Left ventricle myocardium inferior (tissue), 1 donor: ENCODE results near the gene CEP85L. TPM values are rescaled to one million over a fixed set of nuclear protein-coding genes. Genes with fewer than 3 reads are reported as not detected.
A peak's percentile ranks its signal among the peaks of the same experiment; 100 is the strongest.

Experiments used
- DNase-seq: peaks from one replicate; pipeline ENCODE4 v3.0.0-alpha.2; 2020
- H3K27ac ChIP-seq: fragments of 200-600 bp; replicated peaks from 2 replicates; pipeline ENCODE4 v1.8.0; 2021
- H3K27me3 ChIP-seq: fragments of 200-600 bp; 2 replicates; pipeline ENCODE4 v1.8.0; 2021; ENCODE audit warnings: low read depth
- H3K36me3 ChIP-seq: fragments of 200-600 bp; 2 replicates; pipeline ENCODE4 v1.8.0; 2021
- H3K4me1 ChIP-seq: fragments of 200-600 bp; 2 replicates; pipeline ENCODE4 v1.8.0; 2021
- H3K4me3 ChIP-seq: fragments of 200-600 bp; 2 replicates; pipeline ENCODE4 v1.8.0; 2021; ENCODE audit warnings: mild to moderate bottlenecking, moderate library complexity
- H3K9me3 ChIP-seq: fragments of 200-600 bp; replicated peaks from 2 replicates; pipeline ENCODE4 v1.8.0; 2021
- intact Hi-C: fragments of 100-400 bp; cut with micrococcal nuclease; formaldehyde crosslinking; loops from one replicate; pipeline ENCODE4 v1.11.0; 2022
- total RNA-seq: library from RNA; stranded (reverse); fragmentation: NEBNext Ultra II Directional; extraction: Animal tissue kit (Norgen Biotek cat#: 25700); gene quantifications from one replicate; pipeline ENCODE4 v1.2.1, GENCODE V29; 2021
- TF ChIP-seq, protein P1 (sequence below): fragments of 200-600 bp; IDR thresholded peaks from 2 replicates; pipeline ENCODE4 v1.8.0; 2021; ENCODE audit warnings: antibody characterized with exemption, mild to moderate bottlenecking, borderline replicate concordance
- donor health status: DM: no; HTN: yes; CAD: no; lungs with severe emphysema.

The CEP85L gene
- total RNA-seq, 1 donor from 2014 or later: 11.5 TPM

DNA sequence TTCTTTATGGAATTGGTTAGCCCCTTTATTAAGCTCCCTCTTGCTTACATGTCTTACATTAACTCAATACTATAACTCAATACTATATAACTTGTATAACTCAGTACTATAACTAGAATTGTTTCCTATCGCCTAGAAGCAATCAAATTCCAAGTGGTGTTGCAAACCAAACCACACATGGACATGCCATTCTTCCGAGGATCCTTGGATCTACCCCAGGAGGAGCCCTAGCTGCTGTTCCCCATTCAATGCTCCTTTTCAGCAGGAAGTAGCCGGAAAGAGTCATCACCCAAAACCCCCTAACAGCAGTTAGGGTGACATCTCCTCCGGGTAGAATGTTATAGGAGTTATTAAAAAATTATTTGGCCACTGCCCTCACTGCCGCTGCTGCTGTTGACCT is 62.8 kb downstream of the CEP85L start:
- TF ChIP-seq, protein P1, sequence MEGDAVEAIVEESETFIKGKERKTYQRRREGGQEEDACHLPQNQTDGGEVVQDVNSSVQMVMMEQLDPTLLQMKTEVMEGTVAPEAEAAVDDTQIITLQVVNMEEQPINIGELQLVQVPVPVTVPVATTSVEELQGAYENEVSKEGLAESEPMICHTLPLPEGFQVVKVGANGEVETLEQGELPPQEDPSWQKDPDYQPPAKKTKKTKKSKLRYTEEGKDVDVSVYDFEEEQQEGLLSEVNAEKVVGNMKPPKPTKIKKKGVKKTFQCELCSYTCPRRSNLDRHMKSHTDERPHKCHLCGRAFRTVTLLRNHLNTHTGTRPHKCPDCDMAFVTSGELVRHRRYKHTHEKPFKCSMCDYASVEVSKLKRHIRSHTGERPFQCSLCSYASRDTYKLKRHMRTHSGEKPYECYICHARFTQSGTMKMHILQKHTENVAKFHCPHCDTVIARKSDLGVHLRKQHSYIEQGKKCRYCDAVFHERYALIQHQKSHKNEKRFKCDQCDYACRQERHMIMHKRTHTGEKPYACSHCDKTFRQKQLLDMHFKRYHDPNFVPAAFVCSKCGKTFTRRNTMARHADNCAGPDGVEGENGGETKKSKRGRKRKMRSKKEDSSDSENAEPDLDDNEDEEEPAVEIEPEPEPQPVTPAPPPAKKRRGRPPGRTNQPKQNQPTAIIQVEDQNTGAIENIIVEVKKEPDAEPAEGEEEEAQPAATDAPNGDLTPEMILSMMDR: no peak
- H3K27ac ChIP-seq: no peak overlapping the region
- H3K4me3 ChIP-seq: no peak overlapping the region
- H3K4me1 ChIP-seq: peaks cover 45% of the 10 kb centered on the region
- H3K9me3 ChIP-seq: no peaks in the 10 kb centered on the region
- no peak for DNase-seq
- intact Hi-C loops: loop anchor here (10.0 kb wide), 1 partner anchor 304 kb away; no protein-coding TSS in a partner anchor
- no peaks in the 10 kb centered on the region for H3K36me3 ChIP-seq
- H3K27me3 ChIP-seq: no peaks in the 10 kb centered on the region

DNA sequence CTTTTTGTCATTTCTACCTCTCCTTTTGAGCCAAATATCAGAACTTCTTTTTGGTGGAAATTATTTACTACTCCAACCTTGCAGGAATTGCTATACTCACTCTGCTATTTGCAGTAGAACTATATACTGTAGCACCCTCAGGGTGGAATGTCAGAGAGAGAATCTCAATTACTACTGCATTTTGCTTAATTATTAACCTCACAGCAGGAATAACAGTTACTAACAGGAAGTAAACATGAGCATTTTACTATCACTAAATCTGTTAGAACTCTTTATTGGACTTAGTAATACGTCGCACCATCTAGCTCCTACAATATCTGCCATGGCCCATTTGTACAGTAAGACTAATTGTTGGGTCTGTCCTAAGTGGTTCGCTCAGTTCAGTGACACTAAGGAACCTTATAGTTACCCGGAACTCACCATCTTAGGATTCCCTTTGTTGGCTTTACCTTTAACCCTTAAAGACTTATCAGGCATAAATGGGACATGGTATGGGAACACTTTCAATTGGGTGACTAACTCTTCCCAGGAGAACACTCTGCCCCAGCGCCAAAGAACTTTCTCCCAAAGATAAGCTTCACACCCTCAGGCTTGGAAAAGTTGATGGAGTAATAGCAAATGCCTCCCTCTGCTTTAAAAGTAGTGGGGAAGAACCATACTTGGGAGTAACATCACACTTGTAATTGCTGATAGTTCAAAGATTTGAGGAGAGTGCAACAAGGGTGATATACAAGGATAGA is 64.5 kb downstream of the CEP85L start:
- Histone ChIP-seq H3K4me1 (peaks cover 45% of the 10 kb centered on the region), H3K4me3 (no peak overlapping the region), H3K9me3 (no peaks in the 10 kb centered on the region), H3K27ac (no peak overlapping the region), H3K36me3 (no peaks in the 10 kb centered on the region), H3K27me3 (no peaks in the 10 kb centered on the region)
- no peak for DNase-seq
- TF ChIP-seq, protein P1: no peak
- intact Hi-C loops: loop anchor here (10.0 kb wide), 1 partner anchor 302 kb away; no protein-coding TSS in a partner anchor

DNA sequence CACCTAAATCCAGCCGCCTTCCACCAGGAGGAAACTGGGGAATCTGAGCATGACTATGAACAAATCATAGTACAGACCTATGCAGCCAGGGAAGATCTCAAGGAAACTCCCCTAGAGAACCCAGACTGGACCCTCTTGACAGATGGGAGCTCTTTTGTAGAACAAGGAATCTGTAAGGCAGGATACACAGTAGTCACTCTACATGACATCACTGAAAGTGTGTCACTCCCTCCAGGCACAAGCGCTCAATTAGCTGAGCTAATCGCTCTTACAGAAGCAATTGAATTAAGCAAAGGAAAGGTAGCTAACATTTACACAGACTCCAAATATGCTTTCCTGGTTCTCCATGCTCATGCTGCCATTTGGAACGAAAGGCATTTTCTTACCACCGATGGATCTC is 66.5 kb downstream of the CEP85L start:
- intact Hi-C loops: loop anchor here (10.0 kb wide), 1 partner anchor 300 kb away; no protein-coding TSS in a partner anchor

DNA sequence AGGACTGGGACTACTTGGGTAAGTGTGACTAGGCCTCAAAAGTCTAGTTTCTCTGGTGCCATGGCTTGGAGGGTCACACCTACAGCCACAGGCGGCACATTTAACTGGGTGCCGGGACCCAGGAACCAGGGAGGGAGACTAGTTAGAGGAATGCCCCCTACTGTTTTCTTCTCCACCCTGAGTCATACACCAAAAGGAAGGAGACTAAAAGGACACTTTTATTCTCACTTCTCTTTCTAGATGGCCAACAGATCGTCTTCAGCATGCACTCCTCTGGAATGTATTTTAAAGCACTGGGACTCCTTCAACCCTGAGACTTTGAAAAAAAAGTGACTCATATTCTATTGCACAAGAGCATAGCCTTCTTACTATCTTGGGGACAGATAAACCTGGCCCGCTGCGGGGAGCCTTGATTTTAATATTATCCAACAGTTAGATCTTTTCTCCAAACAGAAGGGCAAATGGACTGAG is 69.9 kb downstream of the CEP85L start:
- DNase-seq: no peak
- no peak overlapping the region for H3K4me3 ChIP-seq
- H3K27me3 ChIP-seq: no peaks in the 10 kb centered on the region

More for the DNA sequence above, 66.5 kb downstream of the CEP85L start:
- DNase-seq: no peak
- Histone ChIP-seq H3K4me3 (no peak overlapping the region), H3K36me3 (no peaks in the 10 kb centered on the region), H3K9me3 (peaks cover 2% of the 10 kb centered on the region), H3K27me3 (no peaks in the 10 kb centered on the region), H3K4me1 (peaks cover 40% of the 10 kb centered on the region), H3K27ac (no peak overlapping the region)
- TF ChIP-seq, protein P1: no peak

DNA sequence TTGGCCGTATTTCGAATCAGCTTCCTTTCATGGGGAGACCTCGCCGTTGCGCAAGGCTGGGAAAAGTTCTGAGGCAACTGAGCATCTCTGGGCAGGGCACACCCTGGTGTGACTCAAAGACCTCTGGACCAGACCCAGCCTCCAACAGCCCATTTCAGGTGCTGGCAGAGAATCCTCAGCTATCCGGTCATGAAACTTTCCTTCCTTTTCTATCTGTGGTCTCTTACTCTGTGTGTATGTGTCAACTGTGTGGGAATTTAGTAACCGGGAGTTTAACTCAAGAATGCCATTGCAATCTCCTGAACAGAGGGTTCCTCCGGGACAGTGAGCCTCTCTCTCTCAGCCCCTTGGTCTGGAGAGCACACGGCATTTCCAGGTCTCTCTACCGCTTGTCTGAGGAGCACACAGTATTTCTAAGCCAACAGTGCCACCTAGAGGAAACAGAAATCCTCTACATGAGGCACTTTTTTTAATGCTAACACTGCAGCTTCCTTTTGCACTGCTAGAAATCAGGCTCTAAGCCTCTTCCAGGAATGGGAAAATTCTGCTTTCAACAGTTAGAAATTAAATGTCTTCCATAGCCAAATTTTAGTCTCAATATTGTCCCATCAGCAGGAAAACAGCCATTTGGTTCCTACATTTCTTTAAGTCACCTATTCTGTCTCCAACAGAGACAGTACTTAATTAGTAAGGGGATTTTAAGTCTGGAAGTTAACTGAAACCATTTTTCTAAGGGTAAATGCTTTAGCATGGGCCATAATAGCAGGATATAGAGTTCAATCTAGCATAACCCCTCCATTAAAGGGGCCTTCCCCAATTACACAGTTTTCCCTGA is 70.6 kb downstream of the CEP85L start:
- peaks cover 6% of the 10 kb centered on the region for H3K36me3 ChIP-seq
- peaks cover 21% of the 10 kb centered on the region for H3K4me1 ChIP-seq
- H3K4me3 ChIP-seq: no peak overlapping the region
- no peak overlapping the region for H3K27ac ChIP-seq
- H3K27me3 ChIP-seq: no peaks in the 10 kb centered on the region
- intact Hi-C loops: loop anchor here (10.0 kb wide), 1 partner anchor 296 kb away; no protein-coding TSS in a partner anchor
- no peak for DNase-seq
- TF ChIP-seq, protein P1: peak; percentile 79
- peaks cover 42% of the 10 kb centered on the region for H3K9me3 ChIP-seq

More for the DNA sequence above, 69.9 kb downstream of the CEP85L start:
- Histone ChIP-seq H3K27ac (no peak overlapping the region), H3K36me3 (peaks cover 6% of the 10 kb centered on the region), H3K9me3 (peaks cover 34% of the 10 kb centered on the region), H3K4me1 (peaks cover 21% of the 10 kb centered on the region)
- intact Hi-C loops: loop anchor here (10.0 kb wide), 1 partner anchor 297 kb away; no protein-coding TSS in a partner anchor
- TF ChIP-seq, protein P1: no peak
